Measurements from ENCODE around the gene SMCHD1.
"Not testable (repeated sequence)": the region's sequence is repeated elsewhere in the genome, so short reads cannot be mapped to it uniquely, and the experiment has no call there.

Gene SMCHD1

GRCh38 chr18:2657788-2658458 is 2.4 kb downstream of the SMCHD1 start:
- no peak for DNase-seq

GRCh38 chr18:2660849-2661248 is 5.3 kb downstream of the SMCHD1 start:
- not testable (repeated sequence) for DNase-seq

GRCh38 chr18:2662288-2662687 is 6.8 kb downstream of the SMCHD1 start:
- not testable (repeated sequence) for DNase-seq

- DNase-seq: no peak
Observed at GRCh38 chr18:2662990-2663389, 7.5 kb downstream of the SMCHD1 start.

GRCh38 chr18:2672410-2672809 is 16.9 kb downstream of the SMCHD1 start:
- no peak for DNase-seq

DNA sequence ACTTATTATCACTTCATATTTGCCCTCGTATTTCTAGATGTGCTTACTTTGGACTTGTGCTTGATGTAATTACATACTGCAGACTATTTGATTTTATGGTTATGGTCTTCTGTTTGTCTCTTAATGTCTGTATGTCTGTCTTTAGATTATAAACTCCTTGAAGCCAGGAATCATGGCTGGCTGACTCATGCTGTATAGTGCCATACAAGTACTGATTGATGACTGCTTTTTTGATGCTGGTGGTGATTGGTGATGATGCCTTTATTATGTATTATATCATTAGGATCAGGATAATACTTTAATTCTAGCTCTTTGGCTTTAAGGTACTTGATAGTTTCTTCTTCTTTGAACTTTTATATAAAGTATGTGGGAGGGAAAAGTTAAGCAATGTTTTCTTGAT is 17.3 kb downstream of the SMCHD1 start:
- DNase-seq: no peak

GRCh38 chr18:2678933-2679332 is 23.4 kb downstream of the SMCHD1 start:
- DNase-seq: not testable (repeated sequence)

- DNase-seq: no peak
Observed at GRCh38 chr18:2680216-2680792, 24.8 kb downstream of the SMCHD1 start.

DNA sequence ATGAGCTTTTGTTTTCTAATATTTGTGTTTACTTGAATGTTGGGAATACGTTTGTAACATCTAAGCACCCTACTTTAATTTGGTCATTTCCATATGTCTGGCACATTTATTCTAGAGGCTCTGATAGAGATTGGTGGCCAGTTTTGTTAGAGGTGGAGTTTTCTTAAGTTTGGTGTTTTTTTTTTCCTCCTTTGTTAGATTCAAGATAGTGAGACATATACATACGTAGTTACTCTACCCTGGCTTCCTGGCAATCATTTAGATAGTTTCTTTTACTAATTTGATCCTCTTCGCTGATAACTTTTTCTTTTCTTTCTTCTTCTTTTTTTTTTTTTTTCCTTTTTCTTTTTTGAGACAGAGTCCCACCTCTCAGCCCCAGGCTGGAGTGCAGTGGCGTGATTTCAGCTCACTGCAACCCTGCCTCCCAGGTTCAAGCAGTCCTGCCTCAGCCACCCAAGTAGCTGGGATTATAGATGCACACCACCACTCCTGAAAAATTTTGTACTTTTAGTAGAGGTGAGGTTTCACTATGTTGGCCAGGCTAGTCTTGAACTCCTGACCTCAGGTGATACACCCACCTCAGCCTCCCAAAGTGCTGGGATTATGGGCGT is 26.6 kb downstream of the SMCHD1 start:
- DNase-seq: no peak

- DNase-seq: no peak
Observed at GRCh38 chr18:2683055-2683454, 27.5 kb downstream of the SMCHD1 start.

GRCh38 chr18:2686349-2686968 is 30.9 kb downstream of the SMCHD1 start:
- DNase-seq: no peak

DNA sequence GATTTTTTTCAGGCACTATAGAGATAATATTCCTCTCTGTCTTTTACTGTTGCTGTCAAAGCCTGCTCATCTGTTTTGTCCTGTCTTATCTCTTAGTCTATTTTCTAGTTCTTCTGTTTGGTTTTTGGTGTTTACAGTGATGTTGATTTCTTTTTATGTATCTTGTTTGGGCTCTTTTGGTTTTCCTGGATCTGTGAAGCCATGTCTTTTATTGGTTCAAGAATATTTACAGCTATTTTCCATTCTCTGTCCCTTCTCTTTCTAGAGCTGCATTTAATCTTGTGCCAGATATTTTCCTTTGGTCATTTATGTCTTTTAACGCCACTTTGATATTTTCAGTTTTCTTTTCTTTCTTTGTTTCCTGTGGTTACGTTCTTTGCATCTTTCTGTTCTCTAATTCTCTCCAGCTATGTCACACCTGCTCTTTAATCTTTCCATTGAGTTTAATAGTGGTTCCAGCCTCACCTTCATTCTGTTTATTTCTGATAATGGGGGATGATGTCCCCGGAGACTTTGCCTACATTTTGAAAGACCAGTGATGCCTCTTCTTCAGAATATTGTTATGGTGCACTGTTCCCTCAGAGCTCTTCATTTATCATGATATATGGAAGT is 32.0 kb downstream of the SMCHD1 start:
- DNase-seq: no peak

- DNase-seq: no peak
Observed at GRCh38 chr18:2692508-2692907, 37.0 kb downstream of the SMCHD1 start.

- no peak for DNase-seq
Observed at GRCh38 chr18:2697184-2697583, 41.7 kb downstream of the SMCHD1 start.

DNA sequence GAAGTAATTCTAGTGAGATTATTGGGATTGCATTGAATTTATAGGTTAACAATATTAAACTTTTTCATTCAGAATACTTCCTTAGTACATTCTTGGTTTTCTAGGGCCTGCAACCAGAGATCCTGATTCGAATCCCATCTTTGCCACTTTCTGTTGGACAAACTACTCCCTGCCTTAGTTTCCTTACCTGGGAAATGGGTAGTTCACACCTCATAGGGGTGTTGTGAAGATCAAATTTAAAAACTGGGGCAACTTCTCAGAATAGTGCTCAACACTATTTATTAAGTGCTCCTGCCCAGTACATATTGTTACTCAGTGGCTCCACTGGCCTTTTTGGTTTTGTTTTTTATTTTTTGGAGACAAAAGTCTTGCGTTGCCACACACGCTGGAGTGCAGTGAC is 43.5 kb downstream of the SMCHD1 start:
- no peak for DNase-seq

DNA sequence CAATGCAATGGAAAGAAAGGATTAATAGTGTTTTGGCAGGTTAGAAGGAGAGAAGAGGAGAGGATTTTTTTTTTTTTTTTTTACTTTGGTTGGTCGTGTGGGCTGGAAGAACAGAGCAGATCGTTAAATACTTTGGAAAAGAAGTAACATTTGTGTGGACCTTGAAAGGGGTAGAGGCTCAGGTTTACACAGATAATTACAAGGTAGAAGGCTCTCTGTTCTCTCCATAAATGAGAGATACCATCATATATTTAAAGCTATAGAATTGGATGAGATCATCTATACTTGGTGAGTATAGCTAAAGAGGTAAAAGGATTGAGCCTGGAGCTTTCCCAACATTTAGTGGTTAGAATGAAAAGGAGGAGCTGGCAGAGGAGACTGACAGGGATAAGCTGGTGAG is 49.0 kb downstream of the SMCHD1 start:
- no peak for DNase-seq

DNA sequence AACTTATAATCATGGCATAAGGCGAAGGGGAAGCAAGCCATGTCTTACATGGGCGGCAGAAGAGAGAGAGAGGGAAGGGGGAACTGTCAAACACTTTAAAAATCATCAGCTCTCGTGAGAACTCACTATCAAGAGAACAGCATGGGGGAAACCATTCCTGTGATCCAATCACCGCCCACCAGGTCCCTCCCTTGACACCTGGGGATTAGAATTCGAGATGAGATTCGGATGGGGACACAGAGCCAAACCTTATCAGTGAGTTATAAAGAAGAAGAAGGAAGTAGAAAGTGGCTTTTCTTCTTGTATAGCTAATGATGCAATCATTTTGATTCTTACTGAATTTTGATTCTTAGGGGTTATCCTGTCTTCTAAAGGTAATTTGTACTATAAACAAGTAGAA is 51.4 kb downstream of the SMCHD1 start:
- no peak for DNase-seq

DNA sequence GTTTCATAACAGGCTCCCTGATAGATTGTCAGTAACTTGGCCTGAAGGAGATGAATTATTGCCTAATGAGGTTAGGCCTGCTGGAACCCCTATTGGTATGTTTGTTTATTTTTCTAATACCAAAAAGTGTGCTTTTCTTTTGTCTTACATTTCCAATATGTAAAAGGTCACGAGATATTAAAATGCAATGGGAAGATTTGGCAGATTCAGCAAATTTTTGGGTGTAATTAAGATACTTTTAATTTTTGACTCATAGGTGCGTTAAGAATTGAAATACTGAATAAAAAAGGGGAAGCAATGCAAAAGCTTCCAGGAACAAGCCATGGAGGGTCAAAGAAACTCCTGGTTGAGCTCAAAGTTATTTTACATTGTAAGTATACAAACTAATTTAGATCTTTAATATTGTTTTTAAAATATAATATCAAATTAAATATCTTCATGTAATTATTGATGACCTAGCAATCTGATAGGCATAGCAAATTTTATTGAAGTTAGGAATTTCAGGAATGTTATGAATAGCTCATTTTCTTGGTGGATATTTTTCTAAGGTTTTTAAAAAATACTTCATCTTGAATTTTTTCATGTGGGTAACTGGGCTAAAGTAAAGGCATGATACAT is 52.1 kb downstream of the SMCHD1 start:
- DNase-seq: no peak

GRCh38 chr18:2709316-2709715 is 53.8 kb downstream of the SMCHD1 start:
- no peak for DNase-seq

DNA sequence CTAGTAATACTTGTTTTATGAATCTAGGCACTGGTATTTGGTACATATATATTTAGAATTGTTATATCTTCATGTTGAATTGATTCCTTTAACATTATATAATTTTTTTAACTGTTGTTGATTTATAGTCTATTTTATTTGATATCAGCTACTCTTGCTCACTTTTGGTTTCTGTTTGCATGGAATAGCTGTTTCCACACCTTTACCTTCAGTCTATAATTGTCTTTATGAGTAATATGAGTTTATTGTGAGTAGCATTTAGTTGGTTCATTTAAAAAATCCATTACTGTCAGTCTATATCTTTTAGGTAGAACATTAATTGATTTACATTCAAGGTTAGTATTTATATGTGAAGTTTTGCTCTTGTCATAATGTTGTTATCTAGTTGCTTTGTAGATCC is 58.6 kb downstream of the SMCHD1 start:
- DNase-seq: no peak

DNA sequence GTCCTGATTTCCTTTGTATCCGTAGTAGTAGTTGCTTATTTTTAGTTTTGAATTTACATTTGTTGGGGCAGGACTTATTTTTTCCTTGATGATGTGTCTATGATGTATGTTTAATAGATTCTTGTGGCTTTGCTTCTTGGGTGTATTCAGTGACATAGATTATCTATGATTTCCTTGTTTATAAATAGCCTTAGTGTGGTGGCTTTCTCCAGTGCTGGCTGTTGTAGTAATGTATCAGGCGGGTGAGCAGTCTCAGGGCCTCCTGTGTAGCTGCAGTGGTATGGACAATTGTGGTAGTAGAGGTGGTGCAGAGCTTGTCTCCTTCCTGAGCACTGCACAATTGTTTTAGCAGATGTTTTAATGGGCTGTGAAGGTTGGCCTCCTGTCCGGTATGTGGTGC is 60.5 kb downstream of the SMCHD1 start:
- DNase-seq: no peak

Data from anterior cingulate cortex (tissue), 58 donors.